GM23338 (cell line): ENCODE measurements around the gene MGAT4B. TPM values are rescaled to one million over a fixed set of nuclear protein-coding genes. Genes with fewer than 3 reads are reported as not detected.

Source experiments
- ATAC-seq: fragments of 200-7000 bp; cut with Tn5 transposase; 3 replicates; pipeline ENCODE4 v1.9.1; 2020
- DNase-seq: peaks from one replicate; pipeline ENCODE4 v3.0.0-alpha.2; 2015; ENCODE audit warnings: low spot score
- H2AFZ ChIP-seq: fragments of 200-600 bp; sonication (generic); 2 replicates; pipeline ENCODE4 v1.8.0; 2016; ENCODE audit warnings: antibody characterized with exemption, mild to moderate bottlenecking, moderate library complexity
- H3F3A ChIP-seq: fragments of 200-600 bp; sonication (generic); replicated peaks from 2 replicates; pipeline ENCODE4 v1.8.0; 2017; ENCODE audit warnings: antibody characterized with exemption, mixed run types, low read depth
- H3K27ac ChIP-seq: fragments of 200-600 bp; sonication (generic); 2 replicates; pipeline ENCODE4 v1.6.1; 2016; ENCODE audit warnings: low read depth
- H3K27me3 ChIP-seq: fragments of 200-600 bp; sonication (generic); 2 replicates; pipeline ENCODE4 v1.8.0; 2016; ENCODE audit warnings: mild to moderate bottlenecking, mixed run types, moderate library complexity; ENCODE audit not compliant: insufficient read depth
- H3K36me3 ChIP-seq: fragments of 200-600 bp; sonication (generic); 2 replicates; pipeline ENCODE4 v1.8.0; 2016; ENCODE audit warnings: mild to moderate bottlenecking; ENCODE audit not compliant: insufficient read depth
- H3K4me1 ChIP-seq: fragments of 200-600 bp; sonication (generic); 2 replicates; pipeline ENCODE4 v1.8.0; 2016; ENCODE audit warnings: mild to moderate bottlenecking, moderate library complexity; ENCODE audit not compliant: insufficient read depth
- H3K4me2 ChIP-seq: fragments of 200-600 bp; sonication (generic); 2 replicates; pipeline ENCODE4 v1.7.1; 2017; ENCODE audit warnings: mixed run types
- H3K4me3 ChIP-seq: fragments of 200-600 bp; sonication (generic); 2 replicates; pipeline ENCODE4 v1.6.1; 2016; ENCODE audit warnings: mixed run types
- H3K79me2 ChIP-seq: fragments of 200-600 bp; sonication (generic); replicated peaks from 2 replicates; pipeline ENCODE4 v1.8.0; 2017; ENCODE audit warnings: mild to moderate bottlenecking; ENCODE audit not compliant: insufficient read depth
- H3K9me2 ChIP-seq: fragments of 200-600 bp; sonication (generic); 2 replicates; pipeline ENCODE4 v1.8.0; 2017; ENCODE audit not compliant: insufficient read depth
- H4K20me1 ChIP-seq: fragments of 200-600 bp; sonication (generic); replicated peaks from 2 replicates; pipeline ENCODE4 v1.8.0; 2017; ENCODE audit warnings: mild to moderate bottlenecking; ENCODE audit not compliant: insufficient read depth
- H3K27ac Mint-ChIP-seq: 2 replicates; pipeline ENCODE4 v1.8.0; 2020; ENCODE audit warnings: inconsistent platforms, mild to moderate bottlenecking, moderate library complexity, mixed read lengths
- H3K27me3 Mint-ChIP-seq: 3 replicates; pipeline ENCODE4 v1.8.0; 2022; ENCODE audit warnings: low read depth, mild to moderate bottlenecking, moderate library complexity, mixed read lengths, inconsistent platforms; ENCODE audit not compliant: insufficient read depth, poor library complexity
- H3K36me3 Mint-ChIP-seq: 3 replicates; pipeline ENCODE4 v1.8.0; 2021; ENCODE audit warnings: low read depth, mild to moderate bottlenecking, inconsistent platforms, moderate library complexity, mixed read lengths
- H3K4me1 Mint-ChIP-seq: 3 replicates; pipeline ENCODE4 v1.8.0; 2020; ENCODE audit warnings: mild to moderate bottlenecking, inconsistent platforms, mixed read lengths
- H3K4me3 Mint-ChIP-seq: 3 replicates; pipeline ENCODE4 v1.8.0; 2021; ENCODE audit warnings: moderate library complexity, mild to moderate bottlenecking, inconsistent platforms, mixed read lengths
- H3K9me3 Mint-ChIP-seq: 3 replicates; pipeline ENCODE4 v1.8.0; 2020; ENCODE audit warnings: moderate library complexity, mild to moderate bottlenecking, inconsistent platforms, mixed read lengths
- CREB1 ChIP-seq: fragments of 250-450 bp; sonication (Bioruptor Pico); IDR thresholded peaks from 2 replicates; pipeline ENCODE4 v1.5.0; 2020; ENCODE audit warnings: low read depth, mild to moderate bottlenecking, moderate library complexity
- EZH2 ChIP-seq: fragments of 200-600 bp; sonication (generic); IDR thresholded peaks from one replicate; pipeline ENCODE4 v1.8.0; 2017; ENCODE audit warnings: antibody characterized with exemption, mild to moderate bottlenecking, low read depth; ENCODE audit not compliant: unreplicated experiment
- EZH2phosphoT487 ChIP-seq: fragments of 200-600 bp; sonication (generic); IDR thresholded peaks from one replicate; pipeline ENCODE4 v1.8.1; 2018; ENCODE audit warnings: antibody characterized with exemption; ENCODE audit not compliant: unreplicated experiment
- JUNB ChIP-seq: IDR thresholded peaks from one replicate; pipeline ENCODE4 v1.6.1; 2016; ENCODE audit warnings: antibody characterized with exemption; ENCODE audit not compliant: unreplicated experiment
- NANOG ChIP-seq: IDR thresholded peaks from 2 replicates; pipeline ENCODE4 v1.6.1; 2016; ENCODE audit warnings: antibody characterized with exemption, borderline replicate concordance
- POLR2AphosphoS5 ChIP-seq: IDR thresholded peaks from 2 replicates; pipeline ENCODE4 v1.6.1; 2016; ENCODE audit warnings: antibody characterized with exemption, low read depth
- STAT1 ChIP-seq: IDR thresholded peaks from one replicate; pipeline ENCODE4 v1.6.1; 2016; ENCODE audit warnings: antibody characterized with exemption; ENCODE audit not compliant: unreplicated experiment
- ZNF114 ChIP-seq: fragments of 250-450 bp; sonication (Bioruptor Pico); IDR thresholded peaks from 2 replicates; pipeline ENCODE4 v1.5.0; 2020; ENCODE audit warnings: mild to moderate bottlenecking, moderate library complexity
- ZNF331 ChIP-seq: fragments of 250-450 bp; sonication (Bioruptor Pico); IDR thresholded peaks from 2 replicates; pipeline ENCODE4 v1.5.0; 2020; ENCODE audit warnings: low read depth, mild to moderate bottlenecking, moderate library complexity
- ZNF462 ChIP-seq: fragments of 250-450 bp; sonication (Bioruptor Pico); IDR thresholded peaks from 2 replicates; pipeline ENCODE4 v1.5.0; 2020; ENCODE audit warnings: mild to moderate bottlenecking, moderate library complexity
- polyA plus RNA-seq: library from polyadenylated mRNA; unstranded; fragments of >200 nt; fragmentation: Nextera tagmentation; extraction: Ambion mirVana; gene quantifications from 2 replicates; pipeline ENCODE4 v1.2.1, GENCODE V29; 2016
- total RNA-seq: library from RNA; depleted of rRNA; stranded (reverse); fragments of >200 nt; shearing (Covaris generic); gene quantifications from 2 replicates; pipeline ENCODE4 v1.2.3, GENCODE V29; 2014
- TF ChIP-seq, protein P1 (sequence below): IDR thresholded peaks from one replicate; pipeline ENCODE4 v1.6.1; 2018; ENCODE audit warnings: antibody characterized with exemption; ENCODE audit not compliant: unreplicated experiment
- TF ChIP-seq, protein P2 (sequence below): IDR thresholded peaks from 2 replicates; pipeline ENCODE4 v1.6.1; 2016; ENCODE audit warnings: antibody characterized with exemption
- TF ChIP-seq, protein P3 (sequence below), 2 experiments: fragments of 200-600 bp in 1 of 2; sonication (generic) in 1 of 2; conservative IDR thresholded peaks; 2 replicates each; pipeline versions ENCODE4 v1.5.1 to v1.6.1; 2016 to 2017; ENCODE audit warnings: antibody characterized with exemption in 2 of 2, low read depth in 2 of 2, mild to moderate bottlenecking in 2 of 2, moderate library complexity in 1 of 2

Gene MGAT4B
- total and polyA plus RNA-seq, 2 experiments from 2014 or later, result 32.3 to 101 TPM

DNA sequence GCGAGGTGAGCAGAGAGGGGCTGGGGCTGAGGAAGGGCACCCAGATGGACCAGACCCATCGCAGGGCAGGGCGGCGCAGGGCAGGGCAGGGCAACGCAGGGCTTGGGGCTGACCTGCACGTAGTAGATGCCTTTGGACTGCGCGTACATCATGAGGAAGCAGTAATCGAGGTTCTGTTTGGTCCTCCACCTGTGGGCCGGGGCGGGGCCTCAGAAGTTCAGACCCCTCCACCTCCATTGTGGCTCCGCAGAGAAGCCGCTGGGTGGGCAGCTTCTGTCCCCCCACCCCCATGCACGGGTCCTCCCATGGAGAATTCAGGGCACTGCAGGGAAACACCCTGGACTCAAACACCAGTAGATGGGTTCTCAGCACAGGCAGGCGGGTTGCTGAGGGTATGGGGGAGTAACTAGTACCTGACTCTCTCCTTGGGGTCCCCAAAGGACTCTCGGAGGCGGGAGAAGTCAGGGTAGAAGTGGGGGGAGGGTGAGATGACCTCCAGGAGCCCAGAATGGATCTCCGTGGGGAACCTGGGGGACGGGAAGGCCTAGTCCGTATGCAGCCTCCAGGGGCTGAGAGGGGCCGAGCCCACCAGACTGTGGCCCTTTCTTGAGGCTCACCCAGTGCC, 6.5 kb downstream of the MGAT4B start:
- no peak for ATAC-seq
- Histone ChIP-seq H2AFZ (no peak overlapping the region), H3K79me2 (peaks cover 15% of the 10 kb centered on the region), H3K9me2 (no peaks in the 10 kb centered on the region), H3K4me2 (no peak overlapping the region), H3K36me3 (no peaks in the 10 kb centered on the region; the same call in 1 of the 2 replicates), H3K27me3 (no peaks in the 10 kb centered on the region), H4K20me1 (peaks cover 17% of the 10 kb centered on the region), H3K27ac (no peak overlapping the region), H3F3A (peaks cover 10% of the 10 kb centered on the region), H3K4me3 (no peak overlapping the region), H3K4me1 (peaks cover 10% of the 10 kb centered on the region)
- Mint-ChIP-seq H3K27ac (no peak overlapping the region), H3K27me3 (peaks cover 24% of the 10 kb centered on the region), H3K4me1 (peaks cover 33% of the 10 kb centered on the region), H3K4me3 (no peak overlapping the region), H3K36me3 (peaks cover 36% of the 10 kb centered on the region), H3K9me3 (no peaks in the 10 kb centered on the region)
- no peak for DNase-seq
- TF ChIP-seq, protein P1, sequence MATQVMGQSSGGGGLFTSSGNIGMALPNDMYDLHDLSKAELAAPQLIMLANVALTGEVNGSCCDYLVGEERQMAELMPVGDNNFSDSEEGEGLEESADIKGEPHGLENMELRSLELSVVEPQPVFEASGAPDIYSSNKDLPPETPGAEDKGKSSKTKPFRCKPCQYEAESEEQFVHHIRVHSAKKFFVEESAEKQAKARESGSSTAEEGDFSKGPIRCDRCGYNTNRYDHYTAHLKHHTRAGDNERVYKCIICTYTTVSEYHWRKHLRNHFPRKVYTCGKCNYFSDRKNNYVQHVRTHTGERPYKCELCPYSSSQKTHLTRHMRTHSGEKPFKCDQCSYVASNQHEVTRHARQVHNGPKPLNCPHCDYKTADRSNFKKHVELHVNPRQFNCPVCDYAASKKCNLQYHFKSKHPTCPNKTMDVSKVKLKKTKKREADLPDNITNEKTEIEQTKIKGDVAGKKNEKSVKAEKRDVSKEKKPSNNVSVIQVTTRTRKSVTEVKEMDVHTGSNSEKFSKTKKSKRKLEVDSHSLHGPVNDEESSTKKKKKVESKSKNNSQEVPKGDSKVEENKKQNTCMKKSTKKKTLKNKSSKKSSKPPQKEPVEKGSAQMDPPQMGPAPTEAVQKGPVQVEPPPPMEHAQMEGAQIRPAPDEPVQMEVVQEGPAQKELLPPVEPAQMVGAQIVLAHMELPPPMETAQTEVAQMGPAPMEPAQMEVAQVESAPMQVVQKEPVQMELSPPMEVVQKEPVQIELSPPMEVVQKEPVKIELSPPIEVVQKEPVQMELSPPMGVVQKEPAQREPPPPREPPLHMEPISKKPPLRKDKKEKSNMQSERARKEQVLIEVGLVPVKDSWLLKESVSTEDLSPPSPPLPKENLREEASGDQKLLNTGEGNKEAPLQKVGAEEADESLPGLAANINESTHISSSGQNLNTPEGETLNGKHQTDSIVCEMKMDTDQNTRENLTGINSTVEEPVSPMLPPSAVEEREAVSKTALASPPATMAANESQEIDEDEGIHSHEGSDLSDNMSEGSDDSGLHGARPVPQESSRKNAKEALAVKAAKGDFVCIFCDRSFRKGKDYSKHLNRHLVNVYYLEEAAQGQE, result no peak
- TF ChIP-seq ZNF331 (CRISPR knock-in tag) (no peak), ZNF462 (CRISPR knock-in tag) (no peak), ZNF114 (CRISPR knock-in tag) (no peak), EZH2 (no peak), EZH2phosphoT487 (no peak), STAT1 (no peak), POLR2AphosphoS5 (no peak), CREB1 (CRISPR knock-in tag) (no peak), JUNB (no peak), NANOG (no peak)
- TF ChIP-seq, protein P2, sequence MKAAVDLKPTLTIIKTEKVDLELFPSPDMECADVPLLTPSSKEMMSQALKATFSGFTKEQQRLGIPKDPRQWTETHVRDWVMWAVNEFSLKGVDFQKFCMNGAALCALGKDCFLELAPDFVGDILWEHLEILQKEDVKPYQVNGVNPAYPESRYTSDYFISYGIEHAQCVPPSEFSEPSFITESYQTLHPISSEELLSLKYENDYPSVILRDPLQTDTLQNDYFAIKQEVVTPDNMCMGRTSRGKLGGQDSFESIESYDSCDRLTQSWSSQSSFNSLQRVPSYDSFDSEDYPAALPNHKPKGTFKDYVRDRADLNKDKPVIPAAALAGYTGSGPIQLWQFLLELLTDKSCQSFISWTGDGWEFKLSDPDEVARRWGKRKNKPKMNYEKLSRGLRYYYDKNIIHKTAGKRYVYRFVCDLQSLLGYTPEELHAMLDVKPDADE, result no peak
- TF ChIP-seq, protein P3, sequence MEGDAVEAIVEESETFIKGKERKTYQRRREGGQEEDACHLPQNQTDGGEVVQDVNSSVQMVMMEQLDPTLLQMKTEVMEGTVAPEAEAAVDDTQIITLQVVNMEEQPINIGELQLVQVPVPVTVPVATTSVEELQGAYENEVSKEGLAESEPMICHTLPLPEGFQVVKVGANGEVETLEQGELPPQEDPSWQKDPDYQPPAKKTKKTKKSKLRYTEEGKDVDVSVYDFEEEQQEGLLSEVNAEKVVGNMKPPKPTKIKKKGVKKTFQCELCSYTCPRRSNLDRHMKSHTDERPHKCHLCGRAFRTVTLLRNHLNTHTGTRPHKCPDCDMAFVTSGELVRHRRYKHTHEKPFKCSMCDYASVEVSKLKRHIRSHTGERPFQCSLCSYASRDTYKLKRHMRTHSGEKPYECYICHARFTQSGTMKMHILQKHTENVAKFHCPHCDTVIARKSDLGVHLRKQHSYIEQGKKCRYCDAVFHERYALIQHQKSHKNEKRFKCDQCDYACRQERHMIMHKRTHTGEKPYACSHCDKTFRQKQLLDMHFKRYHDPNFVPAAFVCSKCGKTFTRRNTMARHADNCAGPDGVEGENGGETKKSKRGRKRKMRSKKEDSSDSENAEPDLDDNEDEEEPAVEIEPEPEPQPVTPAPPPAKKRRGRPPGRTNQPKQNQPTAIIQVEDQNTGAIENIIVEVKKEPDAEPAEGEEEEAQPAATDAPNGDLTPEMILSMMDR (conservative IDR thresholded peaks at IDR 0.05; ENCODE audit: low read depth in 2 of 2), result no peak
